Non-pigmented ciliary epithelial cell (primary cell): ENCODE results near the gene C11orf21.
"Not testable (repeated sequence)": the region's sequence is repeated elsewhere in the genome, so short reads cannot be mapped to it uniquely, and the experiment has no call there.

Experiments used
- DNase-seq: peaks from one replicate; pipeline ENCODE4 v3.0.0-alpha.2; 2010; ENCODE audit warnings: low read depth

C11orf21 gene

GRCh38 chr11:2301631-2302305, at the start of gene C11orf21, which contains the start of gene TSPAN32:
Gene C11orf21 (minus strand): TSS chr11:2301918. CDS start chr11:2301808, 110 bp downstream.
Gene TSPAN32 (plus strand): TSS chr11:2302013. CDS start chr11:2302150, 137 bp downstream.
- no peak for DNase-seq

DNA sequence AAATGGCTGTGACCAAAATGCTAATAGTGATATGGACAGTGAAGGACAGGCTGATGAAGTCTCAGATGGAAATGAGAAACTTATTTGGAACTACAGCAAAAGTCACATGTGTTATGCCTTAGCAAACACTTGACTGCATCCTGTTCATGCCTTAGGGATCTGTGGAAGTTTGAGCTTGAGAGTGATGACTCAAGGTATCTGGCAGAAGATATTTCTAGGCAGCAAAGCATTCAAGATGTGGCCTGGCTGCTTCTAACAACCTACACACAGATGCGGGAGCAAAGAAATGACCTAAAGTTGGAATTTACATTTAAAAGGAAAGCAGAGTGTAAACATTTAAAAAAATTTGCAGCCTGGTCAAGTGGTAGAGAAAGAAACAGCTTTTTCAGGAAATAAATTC, 47.3 kb upstream of the C11orf21 start:
- DNase-seq = no peak

DNA sequence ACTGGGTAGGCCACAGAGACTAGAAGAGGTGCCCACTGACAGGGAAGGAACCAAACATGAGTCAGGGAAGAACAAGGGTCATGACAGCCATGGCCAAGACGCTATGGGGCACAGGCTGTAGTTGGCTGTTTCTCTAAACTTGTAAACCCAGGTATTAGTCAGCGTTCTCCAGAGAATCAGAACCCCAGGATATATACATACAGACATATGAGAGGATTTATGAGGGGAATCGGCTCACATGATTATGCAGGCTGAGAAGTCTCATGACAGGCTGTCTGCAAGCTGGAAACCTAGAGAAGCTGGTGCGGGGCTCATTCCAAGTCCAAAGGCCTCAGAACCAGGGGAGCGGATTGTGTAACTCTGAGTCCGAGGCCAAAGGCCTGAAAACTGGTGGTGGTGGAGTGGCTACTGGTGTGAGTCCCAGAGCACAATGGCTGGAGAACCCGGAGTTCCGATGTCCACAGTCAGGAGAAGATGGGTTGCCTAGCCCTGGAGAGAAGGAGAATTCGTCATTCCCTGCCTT, 45.7 kb upstream of the C11orf21 start:
- DNase-seq = no peak

GRCh38 chr11:2346586-2347307, 45.0 kb upstream of the C11orf21 start:
- no peak for DNase-seq

GRCh38 chr11:2346014-2346413, 44.3 kb upstream of the C11orf21 start:
- DNase-seq = no peak

GRCh38 chr11:2345050-2345449, 43.3 kb upstream of the C11orf21 start:
- no peak for DNase-seq

DNA sequence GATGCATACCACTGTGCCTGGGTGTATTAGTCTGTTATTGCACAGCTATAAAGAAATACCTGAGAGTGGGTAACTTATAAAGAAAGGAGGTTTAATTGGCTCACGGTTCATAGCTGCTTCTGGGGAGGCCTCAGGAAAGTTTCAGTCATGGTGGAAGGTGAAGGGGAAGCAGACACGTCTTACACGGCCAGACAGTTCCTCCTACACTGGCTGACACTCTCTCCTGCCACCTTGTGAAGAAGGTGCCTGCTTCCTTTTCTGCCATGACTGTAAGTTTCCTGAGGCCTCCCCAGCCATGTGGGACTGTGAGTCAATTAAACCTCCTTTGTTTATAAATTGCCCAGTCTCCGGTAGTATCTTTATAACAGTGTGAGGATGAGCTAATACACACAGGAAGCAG, 41.8 kb upstream of the C11orf21 start:
- DNase-seq = no peak

GRCh38 chr11:2342981-2343380, 41.3 kb upstream of the C11orf21 start:
- no peak for DNase-seq

DNA sequence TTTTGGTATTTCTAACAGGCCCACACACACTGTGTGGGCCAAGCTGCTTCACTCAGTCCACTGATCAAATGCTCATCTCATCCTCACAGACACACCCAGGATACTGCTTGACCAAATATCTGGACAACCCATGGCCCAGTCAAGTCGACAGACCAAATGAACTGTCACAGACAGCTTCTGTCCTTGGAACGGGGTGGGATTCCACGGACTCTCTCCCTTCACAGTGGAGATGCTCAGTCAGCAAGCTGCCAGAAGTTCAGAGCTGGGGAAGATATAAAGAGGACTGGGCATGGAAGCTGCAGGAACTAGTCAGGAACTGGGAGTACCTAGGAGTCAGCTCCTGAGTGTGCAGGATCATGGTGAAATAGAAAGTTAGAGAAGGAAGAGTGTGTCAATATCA, 40.8 kb upstream of the C11orf21 start:
- DNase-seq = no peak

- DNase-seq = not testable (repeated sequence)
These were observed 37.0 kb upstream of the C11orf21 start for GRCh38 chr11:2338760-2339159.

DNA sequence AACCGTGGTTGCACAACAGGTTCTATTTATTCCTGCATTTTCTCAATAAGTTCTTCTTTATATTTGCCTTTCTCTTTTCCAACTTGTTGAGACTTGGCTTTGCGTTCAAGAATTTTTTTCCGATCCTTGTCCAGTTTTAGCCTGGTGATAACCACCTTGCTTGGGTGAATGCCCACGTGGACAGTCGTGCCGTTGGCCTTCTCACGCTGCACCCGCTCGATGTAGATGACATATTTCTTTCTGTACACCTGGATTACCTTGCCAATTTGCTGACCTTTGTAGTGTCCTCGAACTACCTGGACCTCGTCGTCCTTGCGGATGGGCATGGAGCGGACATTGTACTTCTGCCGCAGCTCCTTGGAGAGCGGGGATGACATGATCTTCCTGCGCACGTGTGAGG, 33.6 kb upstream of the C11orf21 start:
- DNase-seq = not testable (repeated sequence)

DNA sequence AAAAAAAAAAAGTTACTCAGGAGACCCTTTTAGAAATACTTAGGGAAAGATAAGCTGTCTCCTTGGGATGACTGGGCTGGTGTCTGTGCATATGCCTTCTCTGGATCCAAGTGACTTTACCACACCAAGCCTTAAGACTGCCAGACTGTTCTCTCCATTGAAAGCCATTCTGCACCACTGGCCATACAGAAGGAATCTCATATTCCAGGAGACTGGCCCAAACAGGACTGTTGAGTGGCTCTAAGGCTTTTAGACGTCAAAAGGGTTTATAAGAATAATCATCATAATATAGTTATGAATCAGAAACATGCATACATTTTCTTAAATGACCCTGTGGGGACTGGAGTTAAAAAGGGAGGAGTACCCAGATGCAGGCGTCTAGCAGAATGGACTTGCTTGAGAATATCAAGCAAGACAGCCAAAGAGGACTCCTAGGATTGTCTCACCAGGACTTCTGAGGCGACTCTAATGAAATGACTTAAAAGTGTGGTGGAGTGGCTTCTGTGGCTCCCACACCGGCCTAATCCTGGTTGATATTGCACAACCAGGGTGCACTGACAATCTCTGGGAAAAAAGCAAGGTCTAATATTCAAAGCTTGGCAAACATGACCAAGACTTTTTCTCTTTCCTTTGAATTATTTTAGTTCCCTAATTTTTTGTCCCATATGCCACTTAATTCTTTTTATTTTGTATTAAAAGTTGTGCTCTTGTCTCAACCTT, 31.9 kb upstream of the C11orf21 start:
- not testable (repeated sequence) for DNase-seq

DNA sequence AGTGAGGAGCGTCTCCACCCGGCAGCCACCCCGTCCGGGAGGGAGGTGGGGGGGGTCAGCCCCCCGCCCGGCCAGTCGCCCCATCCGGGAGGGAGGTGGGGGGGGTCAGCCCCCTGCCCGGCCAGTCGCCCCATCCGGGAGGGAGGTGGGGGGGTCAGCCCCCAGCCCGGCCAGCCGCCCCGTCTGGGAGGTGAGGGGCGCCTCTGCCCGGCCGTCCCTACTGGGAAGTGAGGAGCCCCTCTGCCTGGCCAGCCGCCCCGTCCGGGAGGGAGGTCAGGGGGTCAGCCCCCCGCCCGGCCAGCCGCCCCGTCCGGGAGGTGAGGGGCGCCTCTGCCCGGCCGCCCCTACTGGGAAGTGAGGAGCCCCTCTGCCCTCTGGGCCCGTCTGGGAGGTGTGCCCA, 30.9 kb upstream of the C11orf21 start:
- DNase-seq = not testable (repeated sequence)

GRCh38 chr11:2331404-2331803, 29.7 kb upstream of the C11orf21 start:
- DNase-seq = no peak

DNA sequence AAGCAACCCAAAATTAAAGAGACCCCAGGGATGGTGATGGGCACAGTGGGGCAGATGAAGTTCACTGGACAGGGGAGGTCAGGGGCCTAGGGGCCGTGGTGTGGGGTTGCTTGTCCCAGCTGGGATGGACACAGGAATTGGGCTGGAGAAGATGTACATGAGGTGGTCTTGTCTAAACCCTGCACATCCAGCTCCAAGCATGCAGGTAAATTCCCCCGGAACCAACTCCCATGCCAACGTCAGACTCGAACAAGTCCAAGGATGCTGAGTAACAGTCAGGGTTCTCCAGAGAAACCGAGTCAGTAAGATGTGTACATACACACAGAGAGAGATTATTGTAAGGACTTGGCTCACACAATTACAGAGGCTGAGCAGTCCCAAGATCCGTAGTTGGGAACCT, 29.0 kb upstream of the C11orf21 start:
- no peak for DNase-seq

GRCh38 chr11:2329551-2329950, 27.8 kb upstream of the C11orf21 start:
- DNase-seq = no peak

GRCh38 chr11:2328656-2329354, 27.1 kb upstream of the C11orf21 start:
- no peak for DNase-seq

- no peak for DNase-seq
These were observed 26.3 kb upstream of the C11orf21 start for GRCh38 chr11:2328021-2328420.

GRCh38 chr11:2327032-2327431, 25.3 kb upstream of the C11orf21 start:
- no peak for DNase-seq

- no peak for DNase-seq
These were observed 24.0 kb upstream of the C11orf21 start for GRCh38 chr11:2325719-2326118.

GRCh38 chr11:2325123-2325522, 23.4 kb upstream of the C11orf21 start:
- no peak for DNase-seq

GRCh38 chr11:2321311-2321683, 19.6 kb upstream of the C11orf21 start:
- DNase-seq = no peak
